ENCODE data around the gene SCN5A. TPM values are rescaled to one million over a fixed set of nuclear protein-coding genes. Genes with fewer than 3 reads are reported as not detected.

Gene SCN5A
- total and polyA plus RNA-seq, 9 donors: 1.9 to 4.8 (median 4.3) TPM

- DNase-seq: no peak
- peaks cover 10% of the 10 kb centered on the region for H3K4me1 ChIP-seq (ENCODE audit: control insufficient read depth, insufficient read depth, low read length)
Observed at GRCh38 chr3:38614651-38615352, 34.7 kb downstream of the SCN5A start.

DNA sequence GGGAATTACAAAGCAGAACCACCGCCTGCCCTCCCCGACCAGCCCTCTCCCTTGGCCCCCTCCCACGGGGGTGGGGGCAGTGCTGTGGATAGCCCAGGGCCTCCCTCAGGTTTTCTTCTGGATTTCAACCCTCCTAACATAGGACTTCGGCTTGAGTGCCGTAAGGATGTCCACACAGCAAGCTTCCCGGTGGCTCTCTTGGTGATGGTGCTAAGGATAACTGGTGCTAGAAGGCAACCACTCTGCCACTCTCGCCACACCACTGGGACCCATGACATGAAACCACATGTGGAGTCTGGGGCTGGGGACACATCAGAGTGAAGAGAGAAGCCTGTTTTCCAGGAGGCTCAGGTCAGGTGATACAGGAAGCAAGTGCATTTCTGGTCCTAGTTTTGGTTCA lies 35.4 kb downstream of the SCN5A start:
- 71% methylated on average over 3 of the region's 7 CpGs for WGBS (ENCODE audit: insufficient coverage)
- no peak overlapping the region for H3K27ac ChIP-seq (ENCODE audit: low read length)
- no peaks in the 10 kb centered on the region for H3K36me3 ChIP-seq (ENCODE audit: control insufficient read depth, insufficient read depth, low read length)
- H3K9me3 ChIP-seq (replicated peaks; ENCODE audit: control insufficient read depth, low read depth, low read length): no peaks in the 10 kb centered on the region
- no peak for DNase-seq
- H3K4me1 ChIP-seq (ENCODE audit: control insufficient read depth, insufficient read depth, low read length): peaks cover 10% of the 10 kb centered on the region
- no peaks in the 10 kb centered on the region for H3K27me3 ChIP-seq (ENCODE audit: control insufficient read depth, insufficient read depth, low read length)
- no peak overlapping the region for H3K4me3 ChIP-seq (ENCODE audit: low read length)

More at GRCh38 chr3:38614651-38615352, 34.7 kb downstream of the SCN5A start:
- H3K4me3 ChIP-seq (ENCODE audit: low read length): no peak overlapping the region
- no peak overlapping the region for H3K27ac ChIP-seq (ENCODE audit: low read length)
- H3K27me3 ChIP-seq (ENCODE audit: control insufficient read depth, insufficient read depth, low read length): no peaks in the 10 kb centered on the region
- no peaks in the 10 kb centered on the region for H3K9me3 ChIP-seq (replicated peaks; ENCODE audit: control insufficient read depth, low read depth, low read length)
- WGBS (ENCODE audit: insufficient coverage): 96% methylated on average over 8 of the region's 9 CpGs
- no peaks in the 10 kb centered on the region for H3K36me3 ChIP-seq (ENCODE audit: control insufficient read depth, insufficient read depth, low read length)

DNA sequence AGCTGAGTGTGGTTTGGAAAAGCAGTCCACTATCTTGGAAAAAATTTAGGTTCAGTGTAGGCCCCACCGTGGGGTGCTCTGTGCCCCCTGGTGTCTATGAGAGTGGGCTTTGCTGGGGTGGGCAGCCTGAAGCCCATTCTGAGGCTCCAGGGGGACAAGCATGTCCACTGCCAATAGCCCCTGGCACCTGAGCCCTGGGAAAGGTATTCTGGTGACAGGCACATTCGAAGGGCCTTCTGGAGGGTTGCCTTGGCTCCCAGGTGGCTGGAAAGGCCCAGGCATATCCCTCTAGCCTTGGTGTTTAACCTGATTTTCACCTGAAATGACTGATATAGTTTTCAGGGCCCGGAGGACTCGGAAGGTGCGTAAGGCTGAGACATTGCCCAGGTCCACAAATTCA lies 36.1 kb downstream of the SCN5A start:
- H3K9me3 ChIP-seq (replicated peaks; ENCODE audit: control insufficient read depth, low read depth, low read length): no peaks in the 10 kb centered on the region
- DNase-seq: no peak
- 92% methylated on average over 3 of the region's 5 CpGs for WGBS (ENCODE audit: insufficient coverage)

GRCh38 chr3:38611866-38612265 lies 37.6 kb downstream of the SCN5A start:
- peaks cover 10% of the 10 kb centered on the region for H3K4me1 ChIP-seq (ENCODE audit: control insufficient read depth, insufficient read depth, low read length)
- no peaks in the 10 kb centered on the region for H3K9me3 ChIP-seq (replicated peaks; ENCODE audit: control insufficient read depth, low read depth, low read length)
- WGBS (ENCODE audit: insufficient coverage): 95% methylated on average over 3 of the region's 4 CpGs
- H3K27ac ChIP-seq (ENCODE audit: low read length): no peak overlapping the region
- no peak for DNase-seq
- H3K27me3 ChIP-seq (ENCODE audit: control insufficient read depth, insufficient read depth, low read length): no peaks in the 10 kb centered on the region
- H3K36me3 ChIP-seq (ENCODE audit: control insufficient read depth, insufficient read depth, low read length): no peaks in the 10 kb centered on the region
- no peak overlapping the region for H3K4me3 ChIP-seq (ENCODE audit: low read length)

More for the DNA sequence above, 36.1 kb downstream of the SCN5A start:
- no peaks in the 10 kb centered on the region for H3K36me3 ChIP-seq (ENCODE audit: control insufficient read depth, insufficient read depth, low read length)
- H3K4me3 ChIP-seq (ENCODE audit: low read length): no peak overlapping the region
- H3K27ac ChIP-seq (ENCODE audit: low read length): no peak overlapping the region
- H3K27me3 ChIP-seq (ENCODE audit: control insufficient read depth, insufficient read depth, low read length): no peaks in the 10 kb centered on the region
- H3K4me1 ChIP-seq (ENCODE audit: control insufficient read depth, insufficient read depth, low read length): peaks cover 10% of the 10 kb centered on the region

DNA sequence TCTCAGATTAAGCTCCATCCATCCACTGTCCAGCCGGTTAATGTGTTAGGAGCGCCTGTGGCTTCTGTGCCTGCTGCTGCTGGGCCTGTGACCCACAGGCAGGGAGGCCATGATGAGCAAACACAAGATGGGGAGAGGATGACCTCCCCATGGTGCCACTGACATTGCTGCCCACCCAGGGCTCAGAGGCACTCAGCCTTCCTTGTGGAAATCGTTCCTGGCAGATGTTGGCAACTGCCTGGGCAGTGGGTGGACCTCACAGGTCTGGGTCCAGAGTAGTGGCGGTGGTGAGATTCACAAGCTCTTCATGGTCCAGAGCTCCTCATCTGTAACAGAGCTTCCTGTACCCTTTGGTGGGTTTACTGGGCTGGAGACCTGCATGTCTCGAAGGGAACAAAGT lies 38.6 kb downstream of the SCN5A start:
- Histone ChIP-seq H3K27ac (ENCODE audit: low read length) (no peak overlapping the region), H3K4me1 (ENCODE audit: control insufficient read depth, insufficient read depth, low read length) (peaks cover 2% of the 10 kb centered on the region), H3K4me3 (ENCODE audit: low read length) (no peak overlapping the region), H3K27me3 (ENCODE audit: control insufficient read depth, insufficient read depth, low read length) (no peaks in the 10 kb centered on the region), H3K9me3 (replicated peaks; ENCODE audit: control insufficient read depth, low read depth, low read length) (no peaks in the 10 kb centered on the region), H3K36me3 (ENCODE audit: control insufficient read depth, insufficient read depth, low read length) (no peaks in the 10 kb centered on the region)
- DNase-seq: no peak
- WGBS (ENCODE audit: insufficient coverage): 83% methylated on average over 2 of the region's 5 CpGs

DNA sequence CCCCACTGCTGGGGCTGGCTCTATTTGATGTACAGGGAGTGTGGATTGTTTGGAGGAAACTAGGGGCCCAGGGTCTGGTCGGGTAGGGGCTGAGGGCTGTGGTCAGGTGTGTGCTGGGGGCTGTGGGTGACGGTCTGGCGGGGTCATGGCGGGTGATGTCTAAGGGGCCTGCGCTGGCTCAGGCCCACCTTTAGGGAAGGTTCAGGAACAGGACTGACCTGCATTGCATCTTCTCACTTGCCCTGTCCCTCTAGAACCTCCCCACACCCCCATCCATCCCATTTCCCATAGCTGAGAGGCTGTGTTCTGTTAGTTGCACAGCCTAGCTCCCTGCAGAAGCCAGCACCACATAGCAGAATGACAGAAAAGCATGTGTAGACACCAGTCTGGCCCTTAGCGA lies 39.1 kb downstream of the SCN5A start:
- Histone ChIP-seq H3K9me3 (replicated peaks; ENCODE audit: control insufficient read depth, low read depth, low read length) (no peaks in the 10 kb centered on the region), H3K27ac (ENCODE audit: low read length) (no peak overlapping the region), H3K27me3 (ENCODE audit: control insufficient read depth, insufficient read depth, low read length) (no peaks in the 10 kb centered on the region), H3K4me3 (ENCODE audit: low read length) (no peak overlapping the region), H3K4me1 (ENCODE audit: control insufficient read depth, insufficient read depth, low read length) (no peaks in the 10 kb centered on the region), H3K36me3 (ENCODE audit: control insufficient read depth, insufficient read depth, low read length) (no peaks in the 10 kb centered on the region)
- no peak for DNase-seq
- 100% methylated on average over 1 of the region's 6 CpGs for WGBS (ENCODE audit: insufficient coverage)

GRCh38 chr3:38609386-38610111 lies 39.9 kb downstream of the SCN5A start:
- H3K27ac ChIP-seq (ENCODE audit: low read length): no peak overlapping the region
- H3K4me1 ChIP-seq (ENCODE audit: control insufficient read depth, insufficient read depth, low read length): no peaks in the 10 kb centered on the region
- no peak for DNase-seq
- WGBS (ENCODE audit: insufficient coverage): 92% methylated on average over 18 of the region's 21 CpGs
- H3K4me3 ChIP-seq (ENCODE audit: low read length): no peak overlapping the region
- H3K9me3 ChIP-seq (replicated peaks; ENCODE audit: control insufficient read depth, low read depth, low read length): no peaks in the 10 kb centered on the region
- H3K27me3 ChIP-seq (ENCODE audit: control insufficient read depth, insufficient read depth, low read length): no peaks in the 10 kb centered on the region
- no peaks in the 10 kb centered on the region for H3K36me3 ChIP-seq (ENCODE audit: control insufficient read depth, insufficient read depth, low read length)

- no peak for DNase-seq
- no peaks in the 10 kb centered on the region for H3K4me1 ChIP-seq (ENCODE audit: control insufficient read depth, insufficient read depth, low read length)
- H3K27ac ChIP-seq (ENCODE audit: low read length): no peak overlapping the region
- H3K9me3 ChIP-seq (replicated peaks; ENCODE audit: control insufficient read depth, low read depth, low read length): no peaks in the 10 kb centered on the region
- WGBS (ENCODE audit: insufficient coverage): 86% methylated on average over 5 of the region's 5 CpGs
- no peak overlapping the region for H3K4me3 ChIP-seq (ENCODE audit: low read length)
- H3K27me3 ChIP-seq (ENCODE audit: control insufficient read depth, insufficient read depth, low read length): no peaks in the 10 kb centered on the region
- no peaks in the 10 kb centered on the region for H3K36me3 ChIP-seq (ENCODE audit: control insufficient read depth, insufficient read depth, low read length)
Observed at GRCh38 chr3:38608961-38609360, 40.5 kb downstream of the SCN5A start.

DNA sequence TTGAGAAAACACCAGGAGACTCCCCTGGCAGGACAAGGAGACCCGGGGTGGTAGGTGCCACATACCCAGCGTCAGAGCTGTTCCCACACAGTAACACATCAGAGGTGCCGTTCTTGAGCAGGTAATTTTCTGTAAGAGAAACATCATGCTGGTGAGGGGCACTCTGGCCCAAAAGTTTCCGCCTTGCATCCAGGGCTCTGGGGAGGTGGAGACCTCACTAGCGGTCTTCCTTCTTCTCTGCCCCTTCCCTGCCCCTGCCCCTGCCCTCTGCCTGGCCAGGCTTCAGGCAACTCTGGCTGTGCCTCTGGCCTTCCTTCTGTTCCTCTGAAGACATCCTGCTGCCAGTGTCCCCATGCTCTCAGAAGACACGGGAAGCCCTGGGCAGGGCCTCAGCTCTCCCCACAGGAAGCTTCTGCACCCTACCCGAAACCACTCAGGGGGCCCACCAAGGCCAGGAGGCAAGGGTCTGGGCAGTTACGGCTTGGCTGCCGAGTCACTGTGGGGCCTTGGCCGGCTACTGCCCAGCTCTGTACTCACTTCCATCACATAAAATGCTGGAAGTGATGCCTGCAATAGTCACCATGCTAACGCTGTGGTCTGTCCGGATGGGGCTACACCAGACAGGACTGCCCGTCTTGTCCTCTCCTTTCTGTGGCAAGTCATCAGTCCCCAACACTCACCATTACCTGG lies 41.3 kb downstream of the SCN5A start:
- H3K27me3 ChIP-seq (ENCODE audit: control insufficient read depth, insufficient read depth, low read length): no peaks in the 10 kb centered on the region
- no peaks in the 10 kb centered on the region for H3K4me1 ChIP-seq (ENCODE audit: control insufficient read depth, insufficient read depth, low read length)
- H3K36me3 ChIP-seq (ENCODE audit: control insufficient read depth, insufficient read depth, low read length): no peaks in the 10 kb centered on the region
- no peak for DNase-seq
- no peaks in the 10 kb centered on the region for H3K9me3 ChIP-seq (replicated peaks; ENCODE audit: control insufficient read depth, low read depth, low read length)
- no peak overlapping the region for H3K27ac ChIP-seq (ENCODE audit: low read length)
- no peak overlapping the region for H3K4me3 ChIP-seq (ENCODE audit: low read length)
- 80% methylated on average over 12 of the region's 13 CpGs for WGBS (ENCODE audit: insufficient coverage)

DNA sequence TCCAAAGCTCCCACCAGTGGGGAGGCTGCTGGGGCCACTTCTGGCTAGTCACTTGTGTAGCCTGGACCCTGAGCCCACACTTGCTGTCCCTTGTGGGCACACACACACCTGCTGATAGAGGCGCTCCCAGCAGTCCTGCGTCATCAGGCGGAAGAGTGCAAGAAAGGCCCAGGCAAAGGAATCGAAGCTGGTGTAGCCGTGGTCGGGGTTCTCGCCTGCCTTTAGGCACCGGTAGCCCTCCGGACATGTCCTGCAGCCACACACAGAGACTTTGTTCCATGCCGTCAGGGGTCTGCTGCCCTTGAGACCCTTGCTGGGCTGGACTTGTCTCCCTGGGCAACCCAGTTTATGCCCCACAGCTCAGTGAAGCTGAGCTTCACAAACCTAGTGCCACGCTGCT lies 42.9 kb downstream of the SCN5A start:
- Histone ChIP-seq H3K4me3 (ENCODE audit: low read length) (no peak overlapping the region), H3K27ac (ENCODE audit: low read length) (no peak overlapping the region), H3K27me3 (ENCODE audit: control insufficient read depth, insufficient read depth, low read length) (no peaks in the 10 kb centered on the region), H3K9me3 (replicated peaks; ENCODE audit: control insufficient read depth, low read depth, low read length) (no peaks in the 10 kb centered on the region), H3K36me3 (ENCODE audit: control insufficient read depth, insufficient read depth, low read length) (no peaks in the 10 kb centered on the region), H3K4me1 (ENCODE audit: control insufficient read depth, insufficient read depth, low read length) (no peaks in the 10 kb centered on the region)
- WGBS (ENCODE audit: insufficient coverage): 88% methylated on average over 10 of the region's 11 CpGs
- no peak for DNase-seq
